AG04449 (cell line): ENCODE data around the gene TECR.

Experiments
- CTCF ChIA-PET: fragments of 350-600 bp; formaldehyde crosslinking; extraction: SDS; loops from one replicate; lab custom pipeline; 2021; ENCODE audit warnings: antibody characterized with exemption; lab: Yijun Ruan, JAX
- POLR2A ChIA-PET: fragments of 400-600, 350-600 bp; formaldehyde crosslinking; extraction: SDS; loops from one replicate; lab custom pipeline; 2020; ENCODE audit warnings: antibody characterized with exemption, inconsistent platforms; lab: Yijun Ruan, JAX
- DNase-seq: peaks from one replicate; pipeline ENCODE4 v3.0.0-alpha.2; 2010; ENCODE audit warnings: low read depth, low spot score
- H3K4me3 ChIP-seq: 2 replicates; pipeline ENCODE4 v1.5.1; 2011; ENCODE audit warnings: low read depth, mild to moderate bottlenecking, control low read depth, low read length
- TF ChIP-seq, protein P1 (sequence below): IDR thresholded peaks from one replicate; pipeline ENCODE4 v1.5.1; 2011; ENCODE audit warnings: mild to moderate bottlenecking, moderate library complexity, low read length, control low read depth, inconsistent platforms; ENCODE audit not compliant: insufficient read depth; ENCODE audit errors: missing control alignments

TECR gene

DNA sequence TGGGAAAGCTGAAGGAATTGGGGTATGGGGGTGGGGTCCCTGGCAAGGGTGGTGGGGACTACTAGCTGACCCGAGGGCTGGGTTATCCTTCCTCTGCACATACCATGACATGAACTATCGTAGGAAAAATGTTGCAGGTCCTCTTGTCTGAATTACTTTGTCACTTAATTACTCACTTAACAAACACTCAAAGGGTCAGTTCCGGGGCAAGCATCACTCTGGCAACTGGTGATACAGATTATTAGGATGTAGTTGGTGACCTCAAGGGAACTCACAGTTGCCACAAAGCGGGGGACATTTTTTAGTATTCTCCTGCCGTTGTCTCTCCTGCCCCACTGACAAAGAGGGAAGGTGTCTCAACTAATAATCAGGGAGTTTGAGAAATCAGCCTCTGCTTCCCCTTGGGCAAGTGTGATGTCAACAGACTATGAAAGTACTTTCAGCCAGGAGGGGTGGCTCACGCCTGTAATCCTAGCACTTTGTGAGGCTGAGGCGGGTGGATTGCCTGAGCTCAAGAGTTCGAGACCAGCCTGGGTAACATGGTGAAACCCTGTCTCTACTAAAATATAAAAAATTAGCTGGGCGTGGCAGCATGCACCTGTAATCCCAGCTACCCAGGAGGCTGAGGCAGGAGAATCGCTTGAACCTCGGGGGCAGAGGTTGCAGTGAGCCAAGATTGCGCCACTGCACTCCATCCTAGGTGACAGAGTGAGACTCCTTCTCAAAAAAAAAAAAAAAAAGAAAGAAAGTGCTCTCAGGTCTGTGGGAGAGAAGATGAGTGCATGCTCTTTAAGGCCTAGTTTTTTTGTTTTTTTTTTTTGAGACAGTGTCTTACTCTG lies 21.5 kb upstream of the TECR start:
- TF ChIP-seq, protein P1, sequence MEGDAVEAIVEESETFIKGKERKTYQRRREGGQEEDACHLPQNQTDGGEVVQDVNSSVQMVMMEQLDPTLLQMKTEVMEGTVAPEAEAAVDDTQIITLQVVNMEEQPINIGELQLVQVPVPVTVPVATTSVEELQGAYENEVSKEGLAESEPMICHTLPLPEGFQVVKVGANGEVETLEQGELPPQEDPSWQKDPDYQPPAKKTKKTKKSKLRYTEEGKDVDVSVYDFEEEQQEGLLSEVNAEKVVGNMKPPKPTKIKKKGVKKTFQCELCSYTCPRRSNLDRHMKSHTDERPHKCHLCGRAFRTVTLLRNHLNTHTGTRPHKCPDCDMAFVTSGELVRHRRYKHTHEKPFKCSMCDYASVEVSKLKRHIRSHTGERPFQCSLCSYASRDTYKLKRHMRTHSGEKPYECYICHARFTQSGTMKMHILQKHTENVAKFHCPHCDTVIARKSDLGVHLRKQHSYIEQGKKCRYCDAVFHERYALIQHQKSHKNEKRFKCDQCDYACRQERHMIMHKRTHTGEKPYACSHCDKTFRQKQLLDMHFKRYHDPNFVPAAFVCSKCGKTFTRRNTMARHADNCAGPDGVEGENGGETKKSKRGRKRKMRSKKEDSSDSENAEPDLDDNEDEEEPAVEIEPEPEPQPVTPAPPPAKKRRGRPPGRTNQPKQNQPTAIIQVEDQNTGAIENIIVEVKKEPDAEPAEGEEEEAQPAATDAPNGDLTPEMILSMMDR: no peak
- ChIA-PET CTCF (interaction anchor here (4.3 kb wide), 1 partner anchor 28 kb away, joined by 36 read pairs; no protein-coding TSS in a partner anchor), POLR2A (interaction anchor here (4.1 kb wide), 1 partner anchor 10 kb away, joined by 34 read pairs; the partner anchor contains the start of gene DNAJB1)
- H3K4me3 ChIP-seq: no peak overlapping the region
- DNase-seq: no peak

DNA sequence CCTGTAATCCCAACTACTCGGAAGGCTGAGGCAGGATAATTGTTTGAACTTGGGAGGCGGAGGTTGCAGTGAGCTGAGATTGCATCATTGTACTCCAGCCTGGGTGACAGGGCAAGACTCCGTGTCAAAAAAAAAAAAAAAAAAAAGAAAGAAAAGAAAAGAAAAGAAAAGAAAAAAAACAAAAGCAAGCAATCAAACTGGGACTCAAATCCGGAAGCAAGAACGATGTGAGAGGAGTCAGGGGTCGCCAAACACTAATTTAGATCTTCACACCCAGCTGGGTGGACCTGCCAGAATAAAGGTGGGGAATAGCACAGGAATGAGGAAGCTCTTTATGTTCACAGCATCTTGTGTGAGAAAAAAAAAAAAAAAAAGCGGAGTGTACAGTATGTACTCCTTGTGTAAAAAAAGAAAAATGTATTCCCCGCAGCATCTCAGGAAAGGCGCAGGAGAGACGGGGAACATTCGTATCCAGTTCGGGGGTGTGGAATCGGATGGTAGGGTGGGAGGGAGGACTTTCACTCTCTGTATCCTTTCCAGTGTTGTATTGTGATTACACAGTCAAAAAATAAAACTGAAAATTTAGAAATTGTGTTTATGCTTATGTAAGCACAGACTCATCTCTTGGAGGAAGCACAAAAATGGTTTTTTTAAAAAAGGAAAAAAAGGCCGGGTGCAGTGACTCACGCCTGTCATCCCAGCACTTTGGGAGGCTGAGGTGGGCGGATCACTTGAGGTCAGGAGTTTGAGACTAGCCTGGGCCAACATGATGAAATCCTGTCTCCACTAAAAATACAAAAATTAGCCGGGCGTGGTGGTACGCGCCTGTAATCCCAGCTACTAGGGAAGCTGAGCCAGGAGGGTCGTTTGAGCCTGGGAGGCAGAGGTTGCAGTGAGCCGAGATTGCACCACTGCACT lies 18.8 kb upstream of the TECR start:
- TF ChIP-seq, protein P1: no peak
- no peak for DNase-seq
- ChIA-PET POLR2A (interaction anchor here (1.5 kb wide), 1 partner anchor 8 kb away, joined by 10 read pairs; the partner anchor contains the start of gene DNAJB1), CTCF (interaction anchor here (1.3 kb wide), 1 partner anchor 30 kb away, joined by 3 read pairs; no protein-coding TSS in a partner anchor)
- no peak overlapping the region for H3K4me3 ChIP-seq

- POLR2A ChIA-PET: no interaction called here
- H3K4me3 ChIP-seq: no peak overlapping the region
- CTCF ChIA-PET: no interaction called here
- TF ChIP-seq, protein P1: no peak
- no peak for DNase-seq
These were observed 18.2 kb upstream of the TECR start for GRCh38 chr19:14511229-14511593.

DNA sequence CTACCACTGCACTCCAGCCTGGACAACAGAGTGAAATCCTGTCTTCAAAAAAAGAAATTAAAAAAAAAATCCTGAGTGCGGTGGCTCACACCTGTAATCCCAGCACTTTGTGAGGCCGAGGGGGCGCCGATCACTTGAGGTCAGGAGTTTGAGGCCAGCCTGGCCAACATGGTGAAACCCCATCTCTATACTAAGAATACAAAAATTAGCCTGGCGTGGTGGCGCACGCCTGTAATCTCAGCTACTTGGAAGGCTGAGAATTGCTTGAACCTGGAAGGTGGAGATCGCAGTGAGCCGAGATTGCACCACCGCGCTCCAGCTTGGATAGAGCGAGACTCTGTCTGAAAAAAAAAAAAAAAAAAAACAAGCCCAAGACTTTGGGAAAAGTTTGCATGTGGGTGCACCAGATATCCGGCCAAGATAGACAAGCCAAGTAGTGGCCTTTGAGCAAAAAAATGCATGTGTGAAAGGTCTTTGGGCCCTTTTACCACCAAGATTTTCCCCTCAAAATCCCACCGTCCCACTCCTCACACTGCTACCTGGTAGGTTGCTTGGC lies 16.9 kb upstream of the TECR start:
- ChIA-PET CTCF (no interaction called here), POLR2A (no interaction called here)
- no peak for DNase-seq
- H3K4me3 ChIP-seq: no peak overlapping the region
- TF ChIP-seq, protein P1: no peak

GRCh38 chr19:14514215-14514863 lies 15.1 kb upstream of the TECR start:
- DNase-seq: no peak
- TF ChIP-seq, protein P1: no peak
- no peak overlapping the region for H3K4me3 ChIP-seq
- POLR2A ChIA-PET: no interaction called here
- CTCF ChIA-PET: interaction anchor here (0.8 to 1.0 kb wide), 2 partner anchors 9 to 40 kb away, joined by 3 to 4 read pairs; partner anchors contain the start of gene PTGER1
